Activated T-helper 17 cell treated with anti-CD3 and anti-CD28 coated beads, Interleukin-2, amount 50 U/mL, for 72 hours (primary cell): ENCODE measurements around the gene SGPP2. TPM values are rescaled to one million over a fixed set of nuclear protein-coding genes. Genes with fewer than 3 reads are reported as not detected.
"Not testable (repeated sequence)": the region's sequence is repeated elsewhere in the genome, so short reads cannot be mapped to it uniquely, and the experiment has no call there.

Experiments used
- ATAC-seq: fragments of 150-1000 bp; cut with Tn5 transposase; replicated peaks from 2 replicates; pipeline ENCODE4 v1.10.0; 2021; ENCODE audit warnings: mild to moderate bottlenecking, moderate library complexity
- H3K27ac Mint-ChIP-seq: one replicate; pipeline ENCODE4 v1.8.0; 2022; ENCODE audit warnings: mixed read lengths
- H3K27me3 Mint-ChIP-seq: one replicate; pipeline ENCODE4 v1.8.0; 2022; ENCODE audit warnings: mixed read lengths
- H3K36me3 Mint-ChIP-seq: one replicate; pipeline ENCODE4 v1.8.0; 2022; ENCODE audit warnings: low read depth, mild to moderate bottlenecking, mixed read lengths
- H3K4me1 Mint-ChIP-seq: one replicate; pipeline ENCODE4 v1.8.0; 2022; ENCODE audit warnings: mixed read lengths
- H3K4me3 Mint-ChIP-seq: one replicate; pipeline ENCODE4 v1.8.0; 2022; ENCODE audit warnings: mild to moderate bottlenecking, mixed read lengths
- H3K9me3 Mint-ChIP-seq: one replicate; pipeline ENCODE4 v1.8.0; 2022; ENCODE audit warnings: mixed read lengths
- total RNA-seq, 2 donors: library from RNA; stranded (reverse); gene quantifications; one replicate each; pipeline ENCODE4 v1.2.3, GENCODE V29; 2022

The SGPP2 gene
- total RNA-seq, 2 donors from 2014 or later = 3.0 to 17.0 TPM

DNA sequence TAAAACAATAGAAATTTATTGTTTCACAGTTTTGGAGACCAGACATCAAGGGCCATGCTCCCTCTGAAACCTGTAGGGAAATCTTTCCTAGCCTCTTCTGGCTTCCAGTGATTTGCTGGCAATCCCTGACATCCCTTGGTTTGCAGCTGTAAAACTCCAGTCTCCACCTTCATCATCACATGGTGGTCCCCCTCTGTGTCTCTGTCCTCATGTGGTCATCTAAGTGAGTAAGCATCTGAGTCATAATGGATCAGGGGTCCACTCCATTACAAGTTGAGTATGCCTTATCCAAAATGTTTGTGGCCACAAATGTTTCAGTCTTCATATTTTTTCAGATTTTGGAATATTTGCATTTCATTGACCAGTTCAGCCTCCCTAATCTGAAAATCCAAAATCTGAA lies 5.6 kb upstream of the SGPP2 start:
- no peaks in the 10 kb centered on the region for H3K27me3 Mint-ChIP-seq
- ATAC-seq = no peak
- H3K4me3 Mint-ChIP-seq = no peak overlapping the region
- no peaks in the 10 kb centered on the region for H3K9me3 Mint-ChIP-seq
- H3K4me1 Mint-ChIP-seq = peaks cover 8% of the 10 kb centered on the region
- peaks cover 4% of the 10 kb centered on the region for H3K36me3 Mint-ChIP-seq
- no peak overlapping the region for H3K27ac Mint-ChIP-seq

DNA sequence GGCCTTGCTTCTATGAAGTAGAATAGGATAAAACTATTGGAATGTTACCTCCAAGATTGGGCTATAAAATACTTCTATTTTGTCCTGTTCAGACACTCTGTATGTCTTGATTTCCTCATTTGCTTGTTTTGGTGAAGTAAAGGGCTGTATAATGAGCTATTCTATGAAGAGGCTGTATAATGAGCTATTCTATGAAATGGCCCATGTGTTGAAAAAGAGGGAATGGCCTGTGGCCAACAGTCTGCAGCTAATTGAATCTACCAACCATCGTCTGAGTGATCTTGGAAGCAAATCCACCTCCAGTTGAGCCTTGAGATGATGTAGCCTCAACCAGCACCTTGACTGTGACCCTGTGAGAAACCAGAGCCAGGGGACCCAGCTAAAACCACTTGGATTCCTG lies 3.8 kb upstream of the SGPP2 start:
- no peak overlapping the region for H3K27ac Mint-ChIP-seq

DNA sequence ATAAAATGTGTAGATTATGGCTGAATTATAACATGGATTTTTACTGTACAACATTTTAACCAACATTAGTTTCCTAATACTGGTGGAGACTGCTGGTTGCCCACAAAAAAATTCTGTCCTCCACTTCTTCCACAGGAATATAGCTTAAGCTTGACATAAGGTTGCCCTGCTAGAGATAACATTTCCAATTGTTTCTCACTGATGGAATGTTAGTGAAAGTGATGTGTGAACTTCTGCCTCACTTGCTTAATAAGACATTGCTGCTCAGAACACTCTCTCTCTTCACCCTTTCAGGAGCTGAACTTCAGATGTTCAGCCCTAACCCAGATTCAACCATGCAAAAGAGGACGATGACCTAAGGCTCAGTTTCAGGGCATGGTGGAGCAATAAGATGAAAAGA lies 2.7 kb upstream of the SGPP2 start:
- H3K9me3 Mint-ChIP-seq = no peaks in the 10 kb centered on the region
- H3K36me3 Mint-ChIP-seq = peaks cover 19% of the 10 kb centered on the region
- peaks cover 16% of the 10 kb centered on the region for H3K4me1 Mint-ChIP-seq
- no peak for ATAC-seq
- no peak overlapping the region for H3K4me3 Mint-ChIP-seq
- H3K27ac Mint-ChIP-seq = no peak overlapping the region
- peaks cover 4% of the 10 kb centered on the region for H3K27me3 Mint-ChIP-seq

More for the DNA sequence above, 3.8 kb upstream of the SGPP2 start:
- H3K9me3 Mint-ChIP-seq = no peaks in the 10 kb centered on the region
- H3K4me3 Mint-ChIP-seq = no peak overlapping the region
- peaks cover 15% of the 10 kb centered on the region for H3K36me3 Mint-ChIP-seq
- ATAC-seq = no peak
- peaks cover 16% of the 10 kb centered on the region for H3K4me1 Mint-ChIP-seq
- peaks cover 4% of the 10 kb centered on the region for H3K27me3 Mint-ChIP-seq

DNA sequence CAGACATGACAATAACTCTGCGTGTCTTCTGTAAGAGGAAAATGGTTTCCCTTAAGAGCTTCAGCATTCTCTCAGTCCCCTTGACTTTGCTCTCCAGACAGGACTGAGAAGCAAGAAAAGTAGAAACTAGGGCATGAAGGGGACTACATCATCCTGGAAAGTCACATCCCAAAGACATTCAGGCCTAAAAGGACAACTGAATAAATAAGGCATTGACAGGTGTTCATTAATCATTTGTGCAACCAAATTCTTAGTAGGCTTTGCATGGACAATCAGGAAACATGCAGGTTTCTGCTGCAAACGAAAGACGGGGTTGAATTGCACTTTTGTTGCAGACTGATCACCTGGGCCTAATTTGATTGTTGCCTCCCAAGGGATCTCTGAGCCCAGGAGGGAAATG lies 1.2 kb upstream of the SGPP2 start:
- Mint-ChIP-seq H3K27ac (peak overlapping the region; percentile 97), H3K4me3 (peak overlapping the region; percentile 89), H3K27me3 (peaks cover 4% of the 10 kb centered on the region)

DNA sequence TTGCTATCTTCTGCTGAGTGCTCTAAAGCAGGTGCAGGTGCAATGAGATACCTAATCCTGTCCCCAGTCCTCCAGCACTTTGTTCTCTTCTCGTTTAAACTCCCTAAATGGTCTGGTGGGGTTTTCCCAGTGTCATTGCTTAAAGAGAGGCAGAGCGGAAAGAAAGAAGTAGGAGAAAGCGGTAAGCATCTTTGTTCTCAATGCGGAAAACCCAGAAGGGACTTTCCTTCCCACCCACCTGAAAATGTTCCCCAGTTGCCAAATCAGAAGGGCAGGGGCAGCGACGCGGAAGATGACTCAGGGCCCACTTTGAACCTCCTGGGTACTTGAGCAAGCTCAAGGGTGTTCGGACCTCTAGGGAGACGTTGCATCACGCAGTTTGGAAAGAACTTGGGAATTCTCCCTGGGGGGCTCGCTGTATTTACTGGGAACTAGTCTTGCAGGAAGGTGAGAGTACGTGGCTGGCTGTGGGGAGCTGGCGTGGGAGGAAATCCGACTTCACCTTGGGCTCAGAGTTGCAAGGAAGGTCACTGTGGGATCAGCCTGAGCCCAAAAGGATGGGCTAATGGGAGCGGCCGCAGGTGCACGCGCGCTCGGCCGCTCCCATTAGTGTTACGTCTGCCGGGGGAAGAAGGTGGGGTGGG lies 589 bp upstream of the SGPP2 start:
- no peaks in the 10 kb centered on the region for H3K9me3 Mint-ChIP-seq
- peak overlapping the region; percentile 97 for H3K27ac Mint-ChIP-seq
- peak overlapping the region; percentile 89 for H3K4me3 Mint-ChIP-seq
- peak; percentile 80 for ATAC-seq
- peaks cover 31% of the 10 kb centered on the region for H3K36me3 Mint-ChIP-seq
- peaks cover 32% of the 10 kb centered on the region for H3K4me1 Mint-ChIP-seq
- H3K27me3 Mint-ChIP-seq = peaks cover 4% of the 10 kb centered on the region

More for the DNA sequence above, 1.2 kb upstream of the SGPP2 start:
- H3K4me1 Mint-ChIP-seq = peaks cover 31% of the 10 kb centered on the region
- no peak for ATAC-seq
- peaks cover 31% of the 10 kb centered on the region for H3K36me3 Mint-ChIP-seq
- no peaks in the 10 kb centered on the region for H3K9me3 Mint-ChIP-seq

DNA sequence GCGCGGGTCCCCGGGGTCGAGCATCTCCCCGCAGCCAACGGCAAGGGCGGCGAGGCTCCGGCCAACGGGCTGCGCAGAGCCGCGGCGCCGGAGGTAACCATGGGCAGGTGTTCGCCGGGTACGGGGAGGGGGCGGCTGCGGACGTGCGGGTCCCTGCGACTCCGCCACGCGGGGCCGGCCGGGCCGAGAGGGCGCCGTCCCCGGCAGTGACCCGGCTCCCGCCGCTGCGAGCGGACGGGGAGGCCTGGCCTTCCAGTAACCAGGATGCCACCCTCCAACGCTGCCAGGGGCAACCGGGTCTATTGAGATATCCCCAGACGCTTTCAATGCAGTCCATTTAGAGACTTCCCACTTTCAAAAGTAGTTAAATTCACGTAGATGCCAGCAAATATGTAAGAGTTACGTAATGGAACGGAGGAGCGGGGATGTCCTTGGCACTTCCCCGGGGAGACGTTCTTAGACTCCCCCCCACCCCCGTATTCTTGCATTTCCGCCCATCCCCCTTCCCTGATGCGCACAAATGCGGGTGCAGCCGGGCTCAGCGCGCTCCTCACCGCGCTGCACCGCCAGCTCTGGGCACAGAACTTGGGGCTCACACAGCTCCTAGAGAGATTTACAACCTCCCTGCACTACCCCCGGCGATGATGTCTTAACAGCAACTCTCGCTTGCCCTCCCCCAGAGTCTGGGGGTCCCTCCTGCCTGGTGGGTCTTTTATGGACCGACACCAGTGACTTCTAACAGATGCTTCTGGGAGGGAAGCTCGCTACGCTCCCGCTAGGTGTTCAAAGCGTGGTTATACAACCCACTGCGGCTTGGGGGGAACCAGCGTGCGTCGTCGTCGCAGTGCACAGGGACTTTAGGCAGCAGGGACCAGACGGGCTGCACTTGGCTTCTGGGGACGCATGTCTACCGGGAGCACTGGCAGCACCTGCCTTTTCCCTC lies 657 bp downstream of the SGPP2 start:
- peaks cover 38% of the 10 kb centered on the region for H3K4me1 Mint-ChIP-seq
- peak overlapping the region; percentile 92 for H3K4me3 Mint-ChIP-seq
- ATAC-seq = peak; percentile 25
- peaks cover 5% of the 10 kb centered on the region for H3K9me3 Mint-ChIP-seq
- peaks cover 38% of the 10 kb centered on the region for H3K36me3 Mint-ChIP-seq
- peak overlapping the region; percentile 94 for H3K27ac Mint-ChIP-seq
- peaks cover 7% of the 10 kb centered on the region for H3K27me3 Mint-ChIP-seq

DNA sequence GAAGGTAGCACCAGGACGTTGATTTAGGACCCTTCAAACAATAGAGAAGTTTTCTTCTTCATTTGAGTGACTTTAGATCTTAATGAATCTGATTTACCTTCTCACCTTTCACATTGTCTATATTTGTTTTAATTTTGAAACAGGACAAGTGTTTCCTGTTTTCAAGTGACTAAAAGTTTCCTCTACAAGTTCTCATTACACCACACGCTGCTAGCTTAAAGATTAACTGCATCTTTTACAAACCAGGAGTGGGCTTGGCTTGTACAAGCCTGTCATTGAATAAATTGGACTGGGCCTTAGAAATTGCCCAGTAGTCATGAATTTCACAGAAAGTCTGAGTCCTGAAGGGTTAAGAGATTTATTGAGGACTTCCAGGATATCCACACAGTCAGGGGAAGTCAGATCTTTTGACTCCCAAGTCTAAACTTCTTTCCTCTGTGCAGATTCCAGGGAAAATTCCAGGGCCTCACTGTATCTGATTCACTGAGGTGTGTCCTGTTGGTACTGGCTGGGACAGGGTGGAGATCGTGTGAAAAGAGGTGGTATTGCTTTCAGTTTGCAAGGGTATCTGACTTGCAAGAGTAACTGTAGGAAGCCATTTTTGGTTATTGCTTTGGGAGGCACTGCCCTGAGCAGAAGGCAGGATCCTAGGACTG lies 3.4 kb downstream of the SGPP2 start:
- Mint-ChIP-seq H3K9me3 (peaks cover 6% of the 10 kb centered on the region), H3K27me3 (peaks cover 7% of the 10 kb centered on the region), H3K4me3 (peak overlapping the region; percentile 92), H3K4me1 (peaks cover 43% of the 10 kb centered on the region), H3K27ac (peak overlapping the region; percentile 70), H3K36me3 (peaks cover 41% of the 10 kb centered on the region)
- ATAC-seq = peak; percentile 13

DNA sequence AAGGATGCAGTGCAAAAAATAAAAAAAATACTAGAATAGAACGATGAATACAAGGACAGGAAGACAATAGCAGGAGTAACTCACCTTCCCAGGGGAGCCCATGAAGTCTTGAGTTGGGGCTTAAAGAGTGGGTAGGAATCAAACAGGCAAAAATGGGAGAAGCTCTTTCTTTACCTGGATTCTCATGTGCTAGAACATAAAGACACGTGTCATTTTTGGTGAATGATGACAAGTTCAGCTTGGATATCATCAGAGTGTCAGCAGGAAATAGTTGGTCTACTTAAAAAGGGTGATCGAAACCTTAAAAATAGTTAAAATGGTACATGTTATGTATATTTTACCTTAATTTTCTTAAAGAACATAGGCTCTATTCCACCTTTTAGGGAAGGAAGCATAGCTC lies 5.7 kb downstream of the SGPP2 start:
- Mint-ChIP-seq H3K27me3 (peaks cover 5% of the 10 kb centered on the region), H3K36me3 (peaks cover 31% of the 10 kb centered on the region), H3K27ac (no peak overlapping the region), H3K9me3 (peaks cover 6% of the 10 kb centered on the region), H3K4me3 (no peak overlapping the region), H3K4me1 (peaks cover 36% of the 10 kb centered on the region)
- no peak for ATAC-seq

DNA sequence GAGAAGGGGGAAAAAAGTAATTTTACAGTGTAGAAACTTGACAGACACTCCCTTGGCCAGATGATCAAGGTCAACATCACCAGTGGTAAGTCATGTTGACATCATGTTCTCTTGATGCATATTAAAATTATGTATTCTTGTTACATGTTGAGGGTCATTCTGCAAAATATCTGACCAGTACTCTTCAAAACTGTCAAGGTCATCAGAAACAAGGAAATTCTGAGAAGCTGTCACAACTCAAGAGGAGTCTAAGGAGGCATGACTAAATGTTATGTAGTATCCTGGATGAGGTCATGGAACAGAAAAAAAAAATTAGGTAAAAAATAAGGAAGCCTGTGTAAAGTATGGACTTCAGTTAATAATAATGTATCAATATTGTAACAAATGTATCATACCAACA lies 6.3 kb downstream of the SGPP2 start:
- peaks cover 3% of the 10 kb centered on the region for H3K27me3 Mint-ChIP-seq
- H3K27ac Mint-ChIP-seq = no peak overlapping the region
- no peak overlapping the region for H3K4me3 Mint-ChIP-seq
- H3K9me3 Mint-ChIP-seq = peaks cover 6% of the 10 kb centered on the region
- peaks cover 32% of the 10 kb centered on the region for H3K4me1 Mint-ChIP-seq
- peaks cover 30% of the 10 kb centered on the region for H3K36me3 Mint-ChIP-seq
- ATAC-seq = no peak

DNA sequence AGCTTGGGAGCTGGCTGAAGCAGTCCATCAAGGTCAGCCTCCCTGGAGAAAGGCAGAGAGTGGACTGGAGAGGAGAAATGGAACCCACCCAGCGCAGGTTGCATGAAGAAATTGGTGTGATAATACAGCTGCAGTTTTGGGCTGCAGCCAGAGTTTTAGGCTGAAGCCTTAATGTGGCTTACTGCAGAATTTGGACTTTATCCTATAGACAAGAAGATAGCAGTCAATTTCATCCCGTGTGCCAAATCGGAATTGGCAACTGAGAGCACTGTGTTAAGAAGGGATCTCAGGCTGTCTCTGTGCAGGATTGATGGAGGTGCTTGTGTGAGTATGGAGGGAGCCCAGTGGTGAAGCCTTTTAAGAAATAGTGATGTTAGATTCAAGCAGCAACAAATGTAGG lies 7.5 kb downstream of the SGPP2 start:
- Mint-ChIP-seq H3K4me3 (no peak overlapping the region), H3K9me3 (peaks cover 6% of the 10 kb centered on the region)

DNA sequence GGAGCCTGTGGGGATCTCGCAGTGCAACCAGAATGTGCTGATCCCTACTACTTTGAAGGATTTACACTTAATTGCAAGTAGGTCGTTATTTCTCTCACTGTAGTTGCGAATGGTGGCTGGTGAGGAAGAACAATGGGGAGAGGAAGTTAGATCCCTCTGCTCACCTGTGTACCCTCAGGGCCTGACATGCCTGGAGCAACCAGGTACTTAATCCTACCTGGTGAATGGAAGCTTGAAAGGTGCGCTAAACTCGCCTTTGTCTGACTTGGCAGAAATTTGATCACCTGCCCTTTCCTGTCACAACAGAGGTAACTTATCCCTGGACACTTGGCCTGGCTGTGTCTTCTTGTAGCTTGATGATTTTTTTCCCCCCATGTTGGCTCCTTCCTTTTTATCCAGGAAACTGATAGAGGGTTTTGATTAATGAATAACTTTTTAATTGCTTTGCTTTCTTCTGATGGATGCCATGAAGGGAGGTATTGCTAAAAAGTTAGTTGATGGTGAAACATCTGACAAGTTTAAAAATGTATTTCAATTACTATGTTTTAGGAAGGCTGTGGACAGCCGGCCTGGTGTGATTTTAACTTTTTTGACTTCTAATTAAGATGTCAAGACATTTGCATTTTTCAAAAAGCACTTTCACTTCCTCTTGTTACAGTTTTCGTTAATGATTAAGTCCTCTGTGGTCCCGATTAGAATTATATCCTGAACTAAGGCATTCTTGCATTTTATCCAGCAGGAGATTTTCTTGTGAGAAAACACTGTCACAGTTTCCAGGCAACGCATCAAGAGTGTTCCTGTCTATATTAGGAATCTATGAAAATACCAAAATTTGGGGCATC lies 9.2 kb downstream of the SGPP2 start:
- H3K27me3 Mint-ChIP-seq = peaks cover 3% of the 10 kb centered on the region
- no peak for ATAC-seq
- peaks cover 6% of the 10 kb centered on the region for H3K9me3 Mint-ChIP-seq
- no peak overlapping the region for H3K27ac Mint-ChIP-seq
- H3K4me3 Mint-ChIP-seq = no peak overlapping the region
- peaks cover 16% of the 10 kb centered on the region for H3K36me3 Mint-ChIP-seq
- peaks cover 17% of the 10 kb centered on the region for H3K4me1 Mint-ChIP-seq

More for the DNA sequence above, 7.5 kb downstream of the SGPP2 start:
- no peak overlapping the region for H3K27ac Mint-ChIP-seq
- ATAC-seq = no peak
- H3K27me3 Mint-ChIP-seq = peaks cover 3% of the 10 kb centered on the region
- H3K4me1 Mint-ChIP-seq = peaks cover 30% of the 10 kb centered on the region
- peaks cover 27% of the 10 kb centered on the region for H3K36me3 Mint-ChIP-seq

DNA sequence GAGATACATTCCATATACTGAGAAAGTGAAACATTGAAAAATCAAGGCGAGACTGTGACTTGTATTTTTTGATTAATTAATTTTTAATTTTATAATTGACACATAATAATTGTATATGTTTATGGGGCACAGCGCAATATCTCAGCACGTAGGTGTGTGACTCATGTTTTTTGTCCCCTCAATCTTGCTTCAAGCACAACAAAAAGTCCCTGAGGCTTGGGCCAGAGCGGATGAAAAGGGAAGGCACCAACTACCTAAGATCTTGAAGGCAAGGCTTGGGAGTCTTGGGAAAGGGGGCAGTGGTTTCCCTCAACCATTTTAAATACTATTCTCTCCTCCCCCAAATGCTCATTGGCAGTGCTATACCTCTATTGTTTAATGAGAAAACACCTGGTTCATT lies 9.9 kb downstream of the SGPP2 start:
- Mint-ChIP-seq H3K27ac (no peak overlapping the region), H3K36me3 (peaks cover 16% of the 10 kb centered on the region), H3K27me3 (peaks cover 3% of the 10 kb centered on the region), H3K9me3 (peaks cover 6% of the 10 kb centered on the region), H3K4me1 (peaks cover 17% of the 10 kb centered on the region), H3K4me3 (no peak overlapping the region)
- ATAC-seq = no peak

DNA sequence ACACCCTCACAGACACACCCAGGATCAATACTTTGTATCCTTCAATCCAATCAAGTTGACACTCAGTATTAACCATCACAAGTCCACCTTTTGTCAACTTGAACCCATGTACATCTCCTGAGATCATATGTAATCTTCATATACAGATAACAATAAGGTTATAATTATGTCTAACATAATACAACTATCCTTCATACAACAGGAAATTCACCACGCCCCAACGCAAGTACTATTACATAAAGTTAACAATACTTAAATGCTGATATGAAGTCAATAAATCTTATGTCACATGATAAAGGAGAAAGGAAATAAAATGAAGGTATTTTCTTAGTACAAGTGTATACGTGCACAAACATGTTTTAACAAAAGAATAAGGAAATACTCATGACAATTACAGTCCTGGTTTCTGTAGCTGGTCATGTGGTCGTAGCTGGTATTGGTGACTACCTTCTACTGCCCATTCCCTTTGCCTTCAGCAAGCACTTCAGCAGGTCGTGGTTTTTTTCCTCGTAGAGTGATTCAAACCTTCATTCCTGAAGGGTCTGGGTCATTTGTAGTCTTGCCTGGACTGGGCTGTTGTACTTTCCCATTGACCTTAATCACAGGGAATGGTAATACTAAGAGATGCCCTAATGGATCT lies 11.2 kb downstream of the SGPP2 start:
- not testable (repeated sequence) for H3K4me3 Mint-ChIP-seq, H3K27ac Mint-ChIP-seq, H3K36me3 Mint-ChIP-seq, H3K27me3 Mint-ChIP-seq, H3K9me3 Mint-ChIP-seq, ATAC-seq
- H3K4me1 Mint-ChIP-seq = peaks cover 11% of the 10 kb centered on the region
